NB4 (cell line): ENCODE measurements around the gene LETM1.

ENCODE experiments used
- DNase-seq: peaks from one replicate; pipeline ENCODE4 v3.0.0; 2010; ENCODE audit warnings: low read depth
- H3K4me3 ChIP-seq: one replicate; pipeline ENCODE4 v1.5.1; 2011; ENCODE audit warnings: mild to moderate bottlenecking, low read depth, low read length, moderate library complexity
- CTCF ChIP-seq: IDR thresholded peaks from one replicate; pipeline ENCODE4 v1.5.1; 2012; ENCODE audit warnings: low read depth, low read length
- MAX ChIP-seq: IDR thresholded peaks from 2 replicates; pipeline ENCODE4 v1.6.1; 2011; ENCODE audit warnings: low read depth, low read length
- MYC ChIP-seq: IDR thresholded peaks from 2 replicates; pipeline ENCODE4 v1.6.1; 2011; ENCODE audit warnings: low read depth, low read length
- POLR2A ChIP-seq: IDR thresholded peaks from 2 replicates; pipeline ENCODE4 v1.6.1; 2011; ENCODE audit warnings: mild to moderate bottlenecking; ENCODE audit not compliant: insufficient read length; ENCODE audit errors: extremely low read depth

LETM1 gene

GRCh38 chr4:1823545-1823932 lies 32.4 kb downstream of the LETM1 start:
- DNase-seq: no peak
- TF ChIP-seq POLR2A (no peak), MAX (no peak), MYC (no peak), CTCF (no peak)
- H3K4me3 ChIP-seq: no peak overlapping the region

DNA sequence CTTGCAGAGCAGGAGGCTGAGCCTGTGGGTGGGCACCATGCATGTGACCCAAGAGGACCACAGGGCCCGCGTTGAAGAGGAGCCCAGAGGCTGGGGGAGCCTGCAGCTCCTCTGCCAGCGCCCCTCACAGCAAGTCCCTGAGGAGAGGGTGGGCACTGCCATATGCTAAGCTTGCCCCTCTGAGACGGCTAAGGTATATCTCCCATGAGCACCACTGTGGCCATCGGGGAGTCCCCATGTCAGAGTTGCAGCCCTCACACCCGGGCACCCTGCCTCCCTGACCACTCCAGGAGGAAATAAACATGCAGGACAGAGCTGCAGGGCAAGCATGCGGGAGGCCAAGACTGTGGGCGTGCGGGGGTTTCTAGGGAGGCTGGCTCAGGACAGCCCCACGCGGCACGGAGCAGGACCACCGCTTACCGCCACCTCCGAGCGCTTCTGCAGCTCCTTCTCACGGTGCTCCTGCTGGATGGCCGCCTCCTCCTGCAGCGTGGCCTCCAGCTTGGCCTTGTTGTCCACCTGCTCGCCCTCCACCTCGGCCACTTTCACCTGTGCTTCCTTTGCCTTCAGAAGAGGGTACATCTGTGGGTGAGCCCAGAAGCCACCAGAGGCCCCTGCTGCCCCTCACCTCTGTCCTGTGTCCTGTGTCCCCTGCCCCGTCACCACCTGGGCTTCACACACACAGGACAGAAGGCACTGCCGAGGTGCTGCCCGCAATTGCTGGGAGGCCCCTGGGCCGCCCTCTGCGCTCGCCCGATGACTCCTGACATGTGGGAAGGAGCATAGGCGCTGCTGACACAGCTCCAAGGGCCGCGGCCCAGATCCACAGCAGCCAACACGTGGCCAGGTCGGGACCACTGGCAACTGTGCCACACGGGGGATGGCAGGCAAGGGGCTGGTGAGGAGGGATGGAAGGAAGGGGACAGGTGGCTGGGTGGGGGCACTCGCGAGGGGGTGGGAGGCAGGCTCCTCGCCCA lies 33.1 kb downstream of the LETM1 start:
- TF ChIP-seq CTCF (no peak), MAX (no peak), POLR2A (no peak), MYC (no peak)

DNA sequence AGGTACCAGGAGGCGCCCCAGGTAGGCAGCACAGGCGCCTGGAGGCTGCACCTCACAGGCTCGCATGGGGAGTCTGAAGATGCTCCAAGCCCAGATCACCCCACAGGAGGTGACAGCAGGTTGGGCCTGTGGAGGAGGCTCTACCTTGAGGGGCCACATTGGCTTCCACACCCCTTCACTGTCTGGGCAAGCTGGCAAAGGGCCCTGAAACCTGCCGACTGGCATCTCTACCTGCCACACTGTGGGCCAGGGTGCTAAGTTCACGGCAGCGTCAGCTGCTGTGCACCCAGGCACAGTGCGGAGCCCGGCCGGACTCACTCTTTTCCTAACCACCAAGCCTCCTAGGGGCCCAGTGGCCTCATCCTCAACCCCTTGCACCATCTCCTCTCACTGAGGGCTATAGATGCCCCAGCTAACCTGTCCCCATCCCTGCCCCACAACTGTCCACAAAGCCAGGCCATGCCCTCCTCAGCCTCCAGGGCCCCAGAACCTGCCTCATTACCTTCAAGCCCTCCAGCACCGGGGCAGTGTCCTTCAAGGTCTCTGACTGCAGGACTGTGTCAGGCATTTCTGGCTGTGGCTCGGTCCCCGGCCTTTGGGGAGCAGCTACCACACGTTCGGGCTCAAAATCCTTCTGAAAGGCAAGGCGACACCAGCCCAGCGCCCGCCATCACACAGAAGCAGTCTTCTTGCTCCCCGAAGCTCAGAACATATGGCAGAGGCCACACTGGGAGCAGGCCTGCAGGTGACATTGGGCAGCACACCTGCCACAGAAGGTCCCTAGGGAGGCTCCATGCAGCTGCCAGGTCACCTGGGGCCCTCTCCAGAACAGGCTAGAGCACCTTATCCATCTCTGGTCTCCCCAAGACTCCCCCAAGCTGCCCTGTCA lies 34.0 kb downstream of the LETM1 start:
- no peak for TF ChIP-seq MYC
- TF ChIP-seq CTCF: no peak
- no peak for TF ChIP-seq MAX
- no peak for TF ChIP-seq POLR2A
- no peak for DNase-seq

More for the DNA sequence above, 33.1 kb downstream of the LETM1 start:
- no peak for DNase-seq
- H3K4me3 ChIP-seq: no peak overlapping the region

DNA sequence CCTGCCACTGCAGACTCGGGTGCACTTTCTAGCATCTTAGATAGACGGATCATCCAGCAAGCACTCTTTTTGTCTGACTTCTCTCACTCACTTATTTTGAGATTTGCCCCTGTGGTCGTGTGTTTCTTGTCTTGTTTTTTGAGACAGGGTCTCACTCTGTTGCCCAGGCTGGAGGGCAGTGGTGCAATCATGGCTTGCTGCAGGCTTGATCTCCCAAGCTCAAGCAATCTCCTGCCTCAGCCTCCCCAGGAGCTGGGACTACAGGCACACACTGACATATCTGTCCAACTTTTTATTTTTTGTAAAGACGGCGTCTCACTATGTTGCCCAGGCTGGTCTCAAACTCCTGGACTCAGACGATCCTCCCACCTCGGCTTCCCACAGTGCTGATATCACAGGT lies 36.1 kb downstream of the LETM1 start:
- TF ChIP-seq CTCF (no peak), MAX (no peak), POLR2A (no peak), MYC (no peak)
- no peak for DNase-seq
- no peak overlapping the region for H3K4me3 ChIP-seq

More for the DNA sequence above, 34.0 kb downstream of the LETM1 start:
- no peak overlapping the region for H3K4me3 ChIP-seq

- no peak overlapping the region for H3K4me3 ChIP-seq
- TF ChIP-seq MAX (no peak), POLR2A (no peak), CTCF (no peak), MYC (no peak)
- DNase-seq: no peak
Observed at GRCh38 chr4:1819284-1819683, 36.7 kb downstream of the LETM1 start.
